ENCODE data around the gene WSB1. TPM values are rescaled to one million over a fixed set of nuclear protein-coding genes. Genes with fewer than 3 reads are reported as not detected.

WSB1 gene
- total RNA-seq, 1 experiment from 2014 or later: 114 TPM

- BruUV-seq (replicated peaks): no TSS peak
- no peak for DNase-seq (ENCODE audit: low spot score)
- TF ChIP-seq CTCF (conservative IDR thresholded peaks at IDR 0.05; ENCODE audit: low read depth, low read length) (no peak), EZH2 (IDR thresholded peaks at IDR 0.05; ENCODE audit: borderline replicate concordance, low read depth, low read length, poor library complexity, severe bottlenecking) (no peak)
- POLR2A ChIA-PET (ENCODE audit: low non-redundant PET): interaction anchor here (0.7 kb wide), 1 partner anchor 166 kb away, joined by 3 read pairs; no protein-coding TSS in a partner anchor
- Histone ChIP-seq H3K27me3 (replicated peaks; ENCODE audit: insufficient read depth, low read depth, low read length, poor library complexity) (no peaks in the 10 kb centered on the region), H3K4me1 (ENCODE audit: insufficient read depth, low read length, poor library complexity, severe bottlenecking) (peaks cover 7% of the 10 kb centered on the region), H3K4me3 (ENCODE audit: low read depth, low read length, poor library complexity, severe bottlenecking) (no peak overlapping the region), H3K36me3 (ENCODE audit: insufficient read depth, low read length, poor library complexity, severe bottlenecking) (no peaks in the 10 kb centered on the region), H3K27ac (ENCODE audit: low read depth, low read length, poor library complexity, severe bottlenecking) (no peak overlapping the region), H3K9me3 (ENCODE audit: low read depth, low read length, poor library complexity, severe bottlenecking) (no peaks in the 10 kb centered on the region)
- intact Hi-C loops (cut with micrococcal nuclease; ENCODE audit: unreplicated experiment): no loop called here
- CTCF ChIA-PET: no interaction called here
These were observed 4.1 kb upstream of the WSB1 start for GRCh38 chr17:27289856-27290255.

- H3K27ac ChIP-seq (ENCODE audit: low read depth, low read length, poor library complexity, severe bottlenecking): no peak overlapping the region
- H3K9me3 ChIP-seq (ENCODE audit: low read depth, low read length, poor library complexity, severe bottlenecking): no peaks in the 10 kb centered on the region
- no peak overlapping the region for H3K4me3 ChIP-seq (ENCODE audit: low read depth, low read length, poor library complexity, severe bottlenecking)
- POLR2A ChIA-PET (ENCODE audit: low non-redundant PET): no interaction called here
- H3K27me3 ChIP-seq (replicated peaks; ENCODE audit: insufficient read depth, low read depth, low read length, poor library complexity): no peaks in the 10 kb centered on the region
- BruUV-seq (replicated peaks): no TSS peak
- intact Hi-C loops (cut with micrococcal nuclease; ENCODE audit: unreplicated experiment): no loop called here
- no peak for DNase-seq (ENCODE audit: low spot score)
- TF ChIP-seq CTCF (conservative IDR thresholded peaks at IDR 0.05; ENCODE audit: low read depth, low read length) (no peak), EZH2 (IDR thresholded peaks at IDR 0.05; ENCODE audit: borderline replicate concordance, low read depth, low read length, poor library complexity, severe bottlenecking) (no peak)
- peaks cover 7% of the 10 kb centered on the region for H3K4me1 ChIP-seq (ENCODE audit: insufficient read depth, low read length, poor library complexity, severe bottlenecking)
- CTCF ChIA-PET: no interaction called here
- H3K36me3 ChIP-seq (ENCODE audit: insufficient read depth, low read length, poor library complexity, severe bottlenecking): no peaks in the 10 kb centered on the region
These were observed 2.9 kb upstream of the WSB1 start for GRCh38 chr17:27290916-27291598.

GRCh38 chr17:27293359-27293897, 486 bp upstream of the WSB1 start:
- POLR2A ChIA-PET (ENCODE audit: low non-redundant PET): interaction anchor here (1.8 kb wide), 1 partner anchor 27 kb away, joined by 8 read pairs; no protein-coding TSS in a partner anchor

More at GRCh38 chr17:27293359-27293897, 486 bp upstream of the WSB1 start:
- TSS peak; percentile 89 for BruUV-seq (replicated peaks)
- intact Hi-C loops (cut with micrococcal nuclease; ENCODE audit: unreplicated experiment): no loop called here
- Histone ChIP-seq H3K27ac (ENCODE audit: low read depth, low read length, poor library complexity, severe bottlenecking) (peak overlapping the region; percentile 96), H3K36me3 (ENCODE audit: insufficient read depth, low read length, poor library complexity, severe bottlenecking) (peaks cover 9% of the 10 kb centered on the region), H3K4me1 (ENCODE audit: insufficient read depth, low read length, poor library complexity, severe bottlenecking) (peaks cover 20% of the 10 kb centered on the region), H3K4me3 (ENCODE audit: low read depth, low read length, poor library complexity, severe bottlenecking) (peak overlapping the region; percentile 79), H3K27me3 (replicated peaks; ENCODE audit: insufficient read depth, low read depth, low read length, poor library complexity) (no peaks in the 10 kb centered on the region), H3K9me3 (ENCODE audit: low read depth, low read length, poor library complexity, severe bottlenecking) (no peaks in the 10 kb centered on the region)
- CTCF ChIA-PET: interaction anchor here (0.8 kb wide), 1 partner anchor 57 kb away, joined by 3 read pairs; no protein-coding TSS in a partner anchor
- TF ChIP-seq CTCF (conservative IDR thresholded peaks at IDR 0.05; ENCODE audit: low read depth, low read length) (no peak), EZH2 (IDR thresholded peaks at IDR 0.05; ENCODE audit: borderline replicate concordance, low read depth, low read length, poor library complexity, severe bottlenecking) (no peak)
- DNase-seq (ENCODE audit: low spot score): no peak

All from A673 (cell line).